HCT116 (cell line): Measurements from ENCODE around the gene SLMAP. TPM values are rescaled to one million over a fixed set of nuclear protein-coding genes. Genes with fewer than 3 reads are reported as not detected.

Experiments used
- ATAC-seq: fragments of 200-7000 bp; cut with Tn5 transposase; 2 replicates; pipeline ENCODE4 v1.9.1; 2020; ENCODE audit warnings: mild to moderate bottlenecking, moderate library complexity
- BruUV-seq: library from RNA; stranded (reverse); fragments of 400-500 nt; replicated peaks from 2 replicates; lab custom pipeline; 2021; lab: Mats Ljungman, UMichigan
- CTCF ChIA-PET: fragments of 300-600 bp; sonication (Branson Sonifier 250); formaldehyde crosslinking; loops from one replicate; lab custom pipeline; 2021; ENCODE audit warnings: antibody characterized with exemption; lab: Charles Lee
- POLR2A ChIA-PET: fragments of 300-600, 350-600 bp; sonication (Branson Sonifier 250); formaldehyde crosslinking; loops from one replicate; lab custom pipeline; 2021; ENCODE audit warnings: antibody characterized with exemption; lab: Charles Lee
- RAD21 ChIA-PET, 2 experiments: fragments of 300-600 bp; sonication (Branson Sonifier 250); formaldehyde crosslinking; loops; one replicate each; lab custom pipeline; 2023; ENCODE audit warnings: low total read pairs in 2 of 2; ENCODE audit not compliant: uncharacterized antibody in 2 of 2, unreplicated experiment in 2 of 2, low non-redundant PET in 1 of 2; lab: Charles Lee
- DNase-seq: peaks from one replicate; pipeline ENCODE4 v3.0.0-alpha.2; 2010; ENCODE audit warnings: low read depth, low spot score
- H2AFZ ChIP-seq: fragments of 200-600 bp; shearing (Covaris generic), sonication (generic); 2 replicates; pipeline ENCODE4 v1.6.1; 2017; ENCODE audit warnings: low read depth, mixed run types, mixed read lengths, antibody characterized with exemption, low read length; ENCODE audit not compliant: poor library complexity, severe bottlenecking
- H3K27ac ChIP-seq: 2 replicates; pipeline ENCODE4 v1.5.1; 2012; ENCODE audit warnings: low read depth, low read length
- H3K27me3 ChIP-seq: fragments of 200-600 bp; sonication (generic); 2 replicates; pipeline ENCODE4 v1.6.1; 2016; ENCODE audit warnings: mixed run types, low read length, mixed read lengths; ENCODE audit not compliant: insufficient read depth
- H3K36me3 ChIP-seq, 2 experiments: fragments of 200-500 bp in 1 of 2; fragments of 200-600 bp in 1 of 2; sonication (Bioruptor generic) in 1 of 2; sonication (generic) in 1 of 2; 2 replicates each; pipeline versions ENCODE4 v1.5.1 to v1.6.1; 2014 to 2016; ENCODE audit warnings: low read length in 2 of 2, inconsistent platforms in 1 of 2, mixed read lengths in 1 of 2, mixed run types in 1 of 2; ENCODE audit not compliant: insufficient read depth in 2 of 2, control insufficient read depth in 1 of 2
- H3K4me1 ChIP-seq, 2 experiments: fragments of 200-600 bp in 1 of 2; sonication (generic) in 1 of 2; 2 replicates each; pipeline versions ENCODE4 v1.5.1 to v1.6.1; 2012 to 2017; ENCODE audit warnings: low read length in 2 of 2, inconsistent platforms in 1 of 2, mild to moderate bottlenecking in 1 of 2, mixed read lengths in 1 of 2, mixed run types in 1 of 2, moderate library complexity in 1 of 2; ENCODE audit not compliant: insufficient read depth in 2 of 2, control insufficient read depth in 1 of 2
- H3K4me2 ChIP-seq: fragments of 200-600 bp; sonication (generic); 2 replicates; pipeline ENCODE4 v1.6.1; 2017; ENCODE audit warnings: mixed run types, low read length, mixed read lengths
- H3K4me3 ChIP-seq, 2 experiments: fragments of 200-600 bp in 1 of 2; sonication (generic) in 1 of 2; replicated peaks in 1 of 2; 2 replicates each; pipeline ENCODE4 v1.5.1; 2011 to 2016; ENCODE audit warnings: low read length in 2 of 2, control low read depth in 1 of 2, low read depth in 1 of 2, mild to moderate bottlenecking in 1 of 2, mixed read lengths in 1 of 2, mixed run types in 1 of 2
- H3K79me2 ChIP-seq: fragments of 200-600 bp; sonication (generic); 2 replicates; pipeline ENCODE4 v1.6.1; 2017; ENCODE audit warnings: mild to moderate bottlenecking, mixed run types, low read length, moderate library complexity, mixed read lengths; ENCODE audit not compliant: insufficient read depth
- H3K9ac ChIP-seq: fragments of 200-600 bp; sonication (generic); 2 replicates; pipeline ENCODE4 v1.6.1; 2016; ENCODE audit warnings: low read length, mixed read lengths
- H3K9me2 ChIP-seq: fragments of 200-600 bp; sonication (generic), shearing (Covaris generic); 2 replicates; pipeline ENCODE4 v1.6.1; 2017; ENCODE audit warnings: mixed run types, mild to moderate bottlenecking, moderate library complexity; ENCODE audit not compliant: insufficient read depth
- H3K9me3 ChIP-seq, 2 experiments: fragments of 200-500 bp in 1 of 2; fragments of 200-600 bp in 1 of 2; sonication (Bioruptor generic) in 1 of 2; sonication (generic) in 1 of 2; 2 replicates each; pipeline ENCODE4 v1.6.1; 2014 to 2017; ENCODE audit warnings: low read length in 2 of 2, mixed read lengths in 2 of 2, inconsistent platforms in 1 of 2, low read depth in 1 of 2, mild to moderate bottlenecking in 1 of 2, mixed run types in 1 of 2, moderate library complexity in 1 of 2; ENCODE audit not compliant: control insufficient read depth in 1 of 2, insufficient read depth in 1 of 2
- H4K20me1 ChIP-seq: fragments of 200-600 bp; sonication (generic), shearing (Covaris generic); 2 replicates; pipeline ENCODE4 v1.6.1; 2017; ENCODE audit warnings: mixed run types, mild to moderate bottlenecking, moderate library complexity; ENCODE audit not compliant: insufficient read depth
- ATF3 ChIP-seq: IDR thresholded peaks from 2 replicates; pipeline ENCODE4 v1.6.1; 2012
- CEBPB ChIP-seq: IDR thresholded peaks from 2 replicates; pipeline ENCODE4 v1.6.1; 2012; ENCODE audit warnings: low read depth
- CTCF ChIP-seq, 3 experiments: fragments of 200-600 bp in 1 of 3; sonication (generic) in 1 of 3; IDR thresholded peaks in 2 of 3; conservative IDR thresholded peaks in 1 of 3; 2 replicates each; pipeline ENCODE4 v1.5.1; 2012 to 2017; ENCODE audit warnings: low read depth in 2 of 3, low read length in 2 of 3, antibody characterized with exemption in 1 of 3, borderline replicate concordance in 1 of 3, control low read depth in 1 of 3, mild to moderate bottlenecking in 1 of 3, mixed read lengths in 1 of 3, mixed run types in 1 of 3, moderate library complexity in 1 of 3; ENCODE audit not compliant: insufficient read depth in 1 of 3
- EGR1 ChIP-seq: IDR thresholded peaks from 2 replicates; pipeline ENCODE4 v1.6.1; 2012; ENCODE audit warnings: low read depth
- ELF1 ChIP-seq: IDR thresholded peaks from 2 replicates; pipeline ENCODE4 v1.6.1; 2012; ENCODE audit warnings: low read depth, borderline replicate concordance
- EZH2 ChIP-seq: fragments of 200-600 bp; sonication (generic); IDR thresholded peaks from 2 replicates; pipeline ENCODE4 v1.6.1; 2017; ENCODE audit warnings: antibody characterized with exemption, mixed run types
- EZH2phosphoT487 ChIP-seq: fragments of 200-600 bp; IDR thresholded peaks from 2 replicates; pipeline ENCODE4 v1.6.1; 2018; ENCODE audit warnings: antibody characterized with exemption, borderline replicate concordance
- FOSL1 ChIP-seq: IDR thresholded peaks from 2 replicates; pipeline ENCODE4 v1.6.1; 2012; ENCODE audit warnings: low read depth
- JUND ChIP-seq: IDR thresholded peaks from 2 replicates; pipeline ENCODE4 v1.6.1; 2012
- POLR2A ChIP-seq: IDR thresholded peaks from 2 replicates; pipeline ENCODE4 v1.7.0; 2011; ENCODE audit warnings: borderline replicate concordance; ENCODE audit not compliant: insufficient read depth, insufficient read length; ENCODE audit errors: extremely low read depth
- YY1 ChIP-seq: IDR thresholded peaks from 2 replicates; pipeline ENCODE4 v1.6.1; 2011; ENCODE audit warnings: low read length, low read depth, moderate library complexity, mild to moderate bottlenecking; ENCODE audit not compliant: insufficient replicate concordance; ENCODE audit errors: extremely low read depth
- ZFX ChIP-seq: fragments of 450-650 bp; IDR thresholded peaks from 2 replicates; pipeline ENCODE4 v1.6.1; 2017
- ZNF274 ChIP-seq: fragments of 200-500 bp; sonication (Bioruptor generic); IDR thresholded peaks from 2 replicates; pipeline ENCODE4 v1.6.1; 2014; ENCODE audit warnings: mild to moderate bottlenecking, low read depth, low read length, inconsistent platforms
- intact Hi-C: fragments of 100-400 bp; cut with micrococcal nuclease; formaldehyde crosslinking; loops from 2 replicates; pipeline ENCODE4 v1.10.0; 2022
- total RNA-seq: library from RNA; stranded (reverse); gene quantifications from one replicate; pipeline ENCODE4 v1.2.1, GENCODE V29; 2021; ENCODE audit not compliant: unreplicated experiment

SLMAP gene
- total RNA-seq, 1 experiment from 2014 or later, result 81.0 TPM

- no peak for TF ChIP-seq CTCF (IDR thresholded peaks at IDR 0.05 in 2 of 3, conservative IDR thresholded peaks at IDR 0.05 in 1 of 3; ENCODE audit: borderline replicate concordance in 1 of 3, insufficient read depth in 1 of 3, low read depth in 2 of 3, low read length in 2 of 3)
These were observed 171.1 kb downstream of the SLMAP start (continued) for GRCh38 chr3:57927166-57927565.

GRCh38 chr3:57927916-57928315, 171.8 kb downstream of the SLMAP start:
- Histone ChIP-seq H3K4me3 (no peak overlapping the region), H3K27me3 (no peaks in the 10 kb centered on the region), H3K9me3 (no peaks in the 10 kb centered on the region), H3K9ac (no peak overlapping the region), H3K4me2 (no peak overlapping the region), H3K9me2 (no peaks in the 10 kb centered on the region), H4K20me1 (no peaks in the 10 kb centered on the region), H3K79me2 (no peaks in the 10 kb centered on the region), H3K36me3 (peaks cover 0 to 2% of the 10 kb centered on the region in 2 experiments; a peak in 1 of 4 replicates), H2AFZ (no peak overlapping the region), H3K27ac (no peak overlapping the region), H3K4me1 (no peaks in the 10 kb centered on the region)
- RAD21 ChIA-PET, result no interaction called here
- TF ChIP-seq EZH2phosphoT487, result no peak
- TF ChIP-seq CEBPB, result no peak
- TF ChIP-seq ELF1, result no peak
- no peak for TF ChIP-seq FOSL1
- TF ChIP-seq YY1, result no peak
- no peak for TF ChIP-seq EGR1
- TF ChIP-seq EZH2, result no peak
- no peak for TF ChIP-seq CTCF (IDR thresholded peaks at IDR 0.05 in 2 of 3, conservative IDR thresholded peaks at IDR 0.05 in 1 of 3; ENCODE audit: borderline replicate concordance in 1 of 3, insufficient read depth in 1 of 3, low read depth in 2 of 3, low read length in 2 of 3)
- TF ChIP-seq POLR2A, result no peak
- no peak for TF ChIP-seq JUND
- no peak for TF ChIP-seq ZNF274
- no peak for TF ChIP-seq ZFX
- no peak for TF ChIP-seq ATF3
- no peak for ATAC-seq
- intact Hi-C loops, result no loop called here
- POLR2A ChIA-PET, result no interaction called here
- CTCF ChIA-PET, result no interaction called here
- DNase-seq, result no peak
- BruUV-seq, result no TSS peak
